C1 segment of cervical spinal cord (tissue), 14 donors: ENCODE data around the gene RNF123.

Source experiments
- DNase-seq, 14 donors: peaks; one replicate each; lab custom pipeline; 2025; lab: John Stamatoyannopoulos, UW

The RNF123 gene

DNA sequence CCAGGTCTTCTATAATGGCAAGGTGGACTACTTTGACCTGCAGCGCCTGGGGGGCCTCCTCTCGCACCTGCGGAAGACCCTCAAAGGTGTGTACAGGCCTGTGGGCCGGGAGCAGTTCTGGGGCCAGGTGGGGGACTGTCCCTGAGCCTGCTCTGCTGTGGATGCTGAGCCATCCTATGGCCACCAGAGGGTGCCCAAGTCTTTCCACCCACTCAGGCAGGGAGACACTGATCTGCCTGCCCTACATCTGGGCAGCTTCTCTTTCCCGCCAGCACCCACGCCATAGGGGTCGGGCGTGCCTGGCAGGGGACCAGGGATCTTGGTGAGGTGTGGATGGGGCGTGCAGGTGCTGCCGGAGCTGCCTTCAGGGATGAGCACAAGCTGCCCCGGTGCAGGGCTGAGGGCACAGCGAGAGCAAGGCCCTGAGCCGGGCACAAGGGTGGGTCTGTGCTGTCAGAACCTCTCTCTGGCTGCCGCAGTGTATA lies 14.1 kb downstream of the RNF123 start:
- peak in 5 of 14 donors; percentile 5 to 36 (median 10) for DNase-seq

DNA sequence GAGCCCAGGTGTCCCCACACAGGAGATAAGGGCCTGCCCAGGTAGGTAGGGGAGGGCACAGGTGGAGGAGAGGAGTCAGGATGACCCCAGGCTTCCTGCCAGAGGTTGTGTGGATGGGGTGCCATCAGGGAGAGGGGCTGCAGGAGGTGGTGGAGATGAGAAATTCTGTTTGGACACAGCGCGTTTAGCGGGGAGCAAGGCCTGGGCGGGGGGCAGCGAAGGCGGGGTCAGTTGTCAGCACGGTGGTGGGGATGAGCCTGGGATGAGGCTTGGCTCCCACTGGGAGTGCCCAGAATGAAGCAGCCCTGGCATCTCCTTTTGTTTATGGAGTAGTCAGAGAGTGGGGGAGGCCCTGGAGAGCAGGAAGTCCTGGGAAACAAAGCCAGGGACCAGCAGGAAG lies 14.6 kb downstream of the RNF123 start:
- no peak for DNase-seq

DNA sequence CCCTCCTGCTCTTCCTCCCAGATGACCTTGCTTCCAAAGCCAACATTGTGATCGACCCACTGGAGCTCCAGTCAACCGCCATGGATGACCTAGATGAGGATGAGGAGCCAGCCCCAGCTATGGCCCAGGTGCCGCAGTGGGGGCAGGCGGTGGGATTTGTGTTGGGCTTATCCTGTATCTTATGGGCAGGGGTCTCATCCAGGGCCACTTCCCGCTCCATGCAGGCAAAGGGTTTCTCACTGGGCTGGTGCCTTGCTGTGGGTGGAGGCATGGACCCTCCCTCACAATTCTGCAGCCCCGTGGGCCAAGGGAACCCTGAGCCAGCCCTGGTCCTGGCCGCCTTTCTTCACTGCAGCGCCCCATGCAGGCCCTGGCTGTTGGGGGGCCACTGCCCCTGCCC lies 15.3 kb downstream of the RNF123 start:
- no peak for DNase-seq

DNA sequence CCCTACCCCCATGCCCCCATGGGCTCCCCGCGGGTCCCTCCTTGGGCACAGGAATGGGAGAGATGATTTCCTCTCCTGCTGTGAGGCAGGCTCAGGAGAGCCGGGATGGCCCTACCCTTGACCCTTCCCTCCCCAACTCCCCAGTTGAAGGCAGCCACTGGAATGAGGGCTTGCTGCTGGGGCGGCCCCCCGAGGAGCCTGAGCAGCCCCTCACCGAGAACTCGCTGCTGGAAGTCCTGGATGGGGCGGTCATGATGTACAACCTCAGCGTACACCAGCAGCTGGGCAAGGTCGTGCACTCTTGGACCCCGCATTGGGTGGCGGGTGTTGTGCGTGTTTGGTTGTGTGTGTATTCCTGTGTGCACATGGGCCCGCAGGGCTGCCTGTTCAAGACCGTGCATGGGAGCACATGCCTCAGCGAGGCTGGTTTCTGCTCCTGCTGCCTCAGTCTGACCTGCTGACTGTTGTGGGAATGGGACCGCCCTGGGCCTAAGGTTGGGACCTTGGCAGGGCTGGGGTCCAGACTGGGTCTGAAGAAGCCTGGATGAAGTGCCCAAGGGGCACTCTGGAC lies 16.1 kb downstream of the RNF123 start:
- DNase-seq: no peak

DNA sequence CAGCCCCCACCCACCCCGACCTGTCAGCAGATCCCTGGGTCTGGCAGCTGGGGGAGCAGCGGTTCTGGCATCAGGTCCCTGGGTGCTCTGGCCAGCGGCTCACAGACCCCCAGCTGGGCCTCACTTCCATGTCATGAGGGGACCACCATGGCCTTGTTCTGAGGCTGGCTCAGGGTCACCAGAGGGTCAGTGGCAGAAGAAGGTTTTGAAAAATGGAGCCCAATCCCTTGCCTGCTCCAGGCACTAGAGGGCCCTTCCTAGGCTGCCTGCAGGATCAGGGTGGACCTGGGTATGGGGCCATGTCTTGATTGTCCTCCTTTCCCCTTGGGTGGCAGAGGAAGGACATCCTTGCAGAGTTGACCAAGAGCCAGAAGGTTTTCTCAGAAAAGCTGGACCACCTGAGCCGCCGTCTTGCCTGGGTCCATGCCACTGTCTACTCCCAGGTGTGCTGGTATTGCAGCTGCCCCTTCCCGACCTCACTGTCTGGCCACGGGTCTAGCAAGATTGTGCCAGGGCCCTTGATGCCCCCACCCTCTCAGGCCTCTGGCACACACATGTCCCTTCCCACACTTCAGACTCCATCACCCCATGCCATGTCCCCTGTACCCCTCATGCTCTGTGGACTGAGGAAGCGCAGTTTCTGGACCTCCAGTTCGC lies 17.2 kb downstream of the RNF123 start:
- DNase-seq: no peak

DNA sequence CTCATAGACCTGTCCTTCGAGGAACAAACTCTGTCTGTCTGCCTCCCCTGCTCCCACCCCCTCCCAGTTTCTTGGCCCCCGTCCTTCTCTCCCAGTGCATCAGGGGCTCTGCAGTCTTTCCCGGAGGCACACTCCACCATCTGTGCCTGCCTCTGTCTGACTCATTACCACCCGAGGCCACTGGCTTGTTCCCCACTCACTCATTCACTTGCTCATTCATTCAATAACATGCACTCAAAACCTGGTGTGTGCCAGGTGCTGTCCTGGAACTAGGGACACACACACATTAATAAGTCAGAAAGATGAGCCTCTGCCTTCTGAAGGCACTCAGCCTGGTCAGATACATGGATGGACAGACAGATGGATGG lies 17.7 kb downstream of the RNF123 start:
- no peak for DNase-seq

DNA sequence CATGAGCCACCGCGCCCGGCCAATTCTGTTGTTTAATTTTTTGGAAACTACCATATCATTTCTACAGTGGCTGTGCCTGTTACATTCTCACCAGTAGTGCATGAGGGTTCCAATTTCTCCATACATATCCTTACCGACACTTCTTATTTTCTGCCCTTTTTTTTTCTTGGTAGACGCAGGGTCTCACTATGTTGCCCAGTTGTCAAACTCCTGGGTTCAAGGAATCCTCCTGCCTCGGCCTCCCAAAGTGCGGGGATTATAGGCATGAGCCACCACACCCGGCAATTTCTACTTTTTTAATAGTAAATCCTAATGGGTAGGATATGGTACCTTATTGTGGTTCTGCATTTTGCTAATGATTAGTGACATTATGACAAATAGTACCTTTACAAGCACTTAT lies 20.5 kb downstream of the RNF123 start:
- DNase-seq: no peak

DNA sequence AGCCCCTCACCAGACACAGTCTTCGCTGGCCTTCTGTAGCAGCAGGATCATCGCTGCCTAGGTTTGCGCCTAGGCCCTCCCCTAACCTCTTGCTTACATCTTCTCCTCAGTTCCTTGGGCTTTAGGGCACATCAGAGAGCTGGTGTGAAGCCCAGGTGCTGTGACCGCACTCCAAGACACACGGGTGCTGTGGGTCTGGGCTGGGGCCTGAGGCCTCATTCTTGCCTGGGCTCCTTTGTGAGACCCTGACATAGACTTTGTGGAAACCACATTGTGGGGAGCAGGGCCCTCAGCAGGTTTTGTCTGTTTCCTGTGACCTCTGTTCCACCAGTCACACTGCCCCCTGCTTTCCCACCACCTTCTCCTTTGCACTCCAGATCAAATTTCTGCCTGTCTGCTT lies 22.1 kb downstream of the RNF123 start:
- DNase-seq: no peak

DNA sequence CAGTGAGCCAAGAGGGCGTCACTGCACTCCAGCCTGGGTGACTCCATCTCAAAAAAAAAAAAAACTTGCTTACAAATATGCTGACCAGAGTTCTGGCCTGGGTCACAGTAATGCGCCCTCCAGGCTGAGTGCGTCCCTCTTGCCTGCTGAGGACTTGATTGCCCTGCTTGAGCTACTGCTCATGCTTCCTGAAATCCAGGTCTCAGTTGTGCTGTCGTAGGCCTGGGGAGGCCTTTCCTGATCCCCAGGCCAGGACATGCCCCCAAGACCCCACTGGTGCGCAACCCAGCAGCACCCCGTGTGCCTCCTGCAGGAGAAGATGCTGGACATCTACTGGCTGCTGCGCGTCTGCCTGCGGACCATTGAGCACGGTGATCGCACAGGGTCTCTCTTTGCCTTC lies 22.8 kb downstream of the RNF123 start:
- no peak for DNase-seq

DNA sequence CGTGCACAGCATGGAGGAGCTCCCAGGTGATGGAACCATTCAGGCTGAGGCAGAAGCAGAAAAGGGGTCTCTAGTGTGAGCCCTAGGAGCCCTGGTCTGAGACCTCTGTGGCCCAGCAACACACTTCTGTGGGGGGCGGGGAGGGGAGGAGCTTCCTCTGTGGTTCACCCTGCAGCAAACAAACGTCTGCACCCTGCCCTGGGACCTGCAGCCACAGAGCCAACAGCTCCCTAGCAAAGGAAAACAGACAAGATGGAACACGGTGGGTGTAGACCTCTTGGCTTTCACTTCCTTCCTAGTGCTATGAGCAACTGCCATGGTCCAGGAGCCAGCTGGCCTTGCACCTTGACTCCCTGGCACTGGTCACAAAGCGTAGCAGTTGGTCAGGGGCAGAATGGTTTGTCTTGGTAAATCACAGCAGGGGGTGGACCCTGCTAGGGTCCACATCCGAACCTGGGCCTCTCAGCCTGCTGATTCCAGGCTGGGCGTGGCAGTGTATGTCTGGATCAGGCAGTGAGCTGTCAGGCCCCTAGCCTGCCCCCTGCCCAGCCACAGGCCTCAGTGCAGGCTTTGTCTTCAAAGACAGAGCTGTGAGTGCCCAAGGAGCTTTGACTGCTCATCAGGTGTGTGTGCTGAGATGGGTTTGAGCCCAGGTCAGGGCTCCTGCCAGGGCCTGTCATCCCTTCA lies 23.4 kb downstream of the RNF123 start:
- DNase-seq: no peak

DNA sequence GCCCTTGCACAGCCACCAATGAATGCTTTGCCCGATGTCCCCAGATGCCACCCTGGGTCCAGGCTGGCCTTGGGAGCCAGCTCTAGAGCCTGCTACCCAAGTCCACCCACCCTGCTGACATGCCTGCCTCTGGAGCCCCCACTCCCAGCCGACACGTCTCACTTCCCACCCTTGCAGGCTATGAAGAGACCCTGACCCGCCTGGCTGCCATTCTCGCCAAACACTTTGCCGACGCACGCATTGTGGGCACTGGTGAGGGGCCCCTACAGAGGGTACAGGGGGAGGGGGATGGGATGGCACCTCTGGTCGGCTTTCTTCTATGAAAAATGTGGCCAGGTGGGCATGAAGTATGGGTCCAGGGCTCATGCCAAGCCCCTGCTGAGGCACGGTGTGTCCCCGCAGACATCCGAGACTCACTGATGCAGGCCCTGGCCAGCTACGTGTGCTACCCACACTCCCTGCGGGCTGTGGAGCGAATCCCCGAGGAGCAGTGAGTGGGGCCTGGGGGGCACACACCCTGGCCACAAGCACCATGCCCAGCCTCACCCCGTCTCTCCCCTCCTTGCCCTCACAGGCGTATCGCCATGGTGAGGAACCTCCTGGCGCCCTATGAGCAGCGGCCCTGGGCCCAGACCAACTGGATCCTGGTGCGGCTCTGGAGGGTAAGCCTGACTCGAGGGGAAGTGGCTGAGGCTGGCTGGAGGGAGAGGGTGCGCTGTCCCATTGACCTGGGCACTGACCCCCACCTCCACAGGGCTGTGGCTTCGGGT lies 24.2 kb downstream of the RNF123 start:
- DNase-seq: no peak

DNA sequence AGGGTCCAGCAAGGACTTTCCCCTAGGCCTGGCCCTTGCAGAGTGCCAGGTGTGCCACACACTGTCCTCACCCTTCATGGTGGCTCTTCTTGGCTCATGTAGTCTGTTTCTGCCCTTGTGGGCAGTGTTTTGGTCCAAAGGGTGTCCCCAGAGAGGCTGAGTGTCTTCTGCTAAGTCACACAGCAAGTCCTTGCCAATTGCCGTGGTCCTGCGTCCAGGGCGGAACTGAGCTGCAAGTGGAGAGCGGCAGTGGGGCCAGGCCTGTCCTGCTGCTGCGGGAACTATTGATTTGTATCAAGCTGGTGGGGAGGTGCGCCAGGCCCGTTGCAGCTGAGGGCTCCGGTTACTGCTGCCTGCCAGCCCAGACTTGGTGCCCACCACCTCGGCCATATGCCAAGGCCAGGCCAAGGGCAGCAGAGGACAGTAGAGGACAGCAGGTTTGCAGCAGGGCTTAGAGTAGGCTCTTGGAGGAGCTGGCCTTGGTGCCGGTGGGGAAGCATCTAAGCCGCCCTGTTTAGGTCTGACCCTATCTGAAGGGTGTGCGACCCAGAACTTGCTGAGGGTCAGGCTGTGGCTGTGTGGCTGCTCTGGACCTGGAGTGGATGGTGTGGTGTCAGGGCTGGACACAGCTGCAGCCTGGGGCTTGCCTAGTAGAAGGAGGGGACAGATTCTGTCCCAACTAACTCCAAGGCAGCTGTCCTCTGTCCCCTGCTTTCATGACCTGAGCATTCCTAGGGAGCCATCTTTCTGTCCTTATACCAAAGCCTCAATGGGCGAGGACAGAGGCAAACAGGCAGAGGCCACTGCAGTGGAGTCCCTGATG lies 25.6 kb downstream of the RNF123 start:
- no peak for DNase-seq

DNA sequence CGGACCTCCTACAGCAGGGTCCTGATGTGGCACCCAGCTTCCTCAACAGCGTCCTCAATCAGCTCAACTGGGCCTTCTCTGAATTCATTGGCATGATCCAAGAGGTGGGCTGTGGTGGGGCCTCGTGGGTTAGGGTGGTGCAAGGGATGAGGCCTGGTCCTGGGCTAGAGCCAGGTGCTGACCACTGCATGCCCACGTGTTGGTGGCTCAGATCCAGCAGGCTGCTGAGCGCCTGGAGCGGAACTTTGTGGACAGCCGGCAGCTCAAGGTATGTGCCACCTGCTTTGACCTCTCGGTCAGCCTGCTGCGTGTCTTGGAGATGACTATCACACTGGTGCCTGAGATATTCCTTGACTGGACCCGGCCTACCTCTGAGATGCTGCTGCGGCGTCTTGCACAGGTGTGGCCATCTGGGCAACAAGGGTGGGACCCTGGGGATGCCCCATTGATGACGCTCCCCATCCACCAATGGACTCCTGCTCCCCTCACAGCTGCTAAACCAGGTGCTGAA lies 26.3 kb downstream of the RNF123 start:
- DNase-seq: no peak

DNA sequence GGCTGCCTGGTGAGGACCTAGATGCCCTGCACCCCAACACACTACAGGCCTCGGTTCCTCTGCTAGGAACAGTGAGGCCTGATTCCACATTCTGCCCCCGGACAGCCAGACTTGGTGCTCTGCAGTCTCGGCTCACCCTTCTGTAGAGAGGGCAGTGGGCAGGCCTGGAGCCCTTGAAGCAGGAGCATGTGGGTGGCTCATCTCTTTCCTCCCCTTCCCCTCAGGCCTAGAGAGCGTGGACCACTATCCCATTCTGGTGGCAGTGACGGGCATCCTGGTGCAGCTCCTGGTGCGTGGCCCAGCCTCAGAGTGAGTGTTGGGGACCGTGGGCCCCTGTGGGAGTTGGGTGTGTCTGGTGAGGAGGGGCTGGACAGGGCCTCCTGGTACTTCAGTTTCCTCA lies 26.8 kb downstream of the RNF123 start:
- no peak for DNase-seq

DNA sequence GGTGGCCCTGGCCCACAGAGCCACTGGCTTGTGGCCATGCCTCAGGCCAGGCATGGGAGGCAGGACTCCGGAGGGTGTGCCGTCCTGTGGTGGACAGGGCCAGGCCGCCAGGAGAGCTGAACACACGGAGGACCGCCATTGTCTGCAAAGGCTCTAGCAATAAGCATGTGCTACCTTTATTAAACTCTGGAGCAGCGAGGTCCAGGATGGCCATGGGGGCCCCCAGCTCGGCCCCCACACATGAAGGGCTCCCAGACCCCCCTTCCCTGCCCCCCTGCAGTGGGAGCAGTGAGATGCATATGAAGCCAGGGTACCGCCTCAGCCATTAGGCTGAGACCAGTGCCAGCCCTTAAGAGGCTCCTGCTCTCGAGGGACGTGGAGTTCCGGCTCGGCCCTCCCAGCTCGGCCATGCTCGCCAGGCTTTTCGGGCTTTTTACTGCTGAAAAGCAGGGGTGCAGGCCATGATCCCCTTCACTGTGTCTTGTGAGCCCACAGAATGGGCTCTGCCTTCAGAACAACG lies 27.4 kb downstream of the RNF123 start:
- no peak for DNase-seq

DNA sequence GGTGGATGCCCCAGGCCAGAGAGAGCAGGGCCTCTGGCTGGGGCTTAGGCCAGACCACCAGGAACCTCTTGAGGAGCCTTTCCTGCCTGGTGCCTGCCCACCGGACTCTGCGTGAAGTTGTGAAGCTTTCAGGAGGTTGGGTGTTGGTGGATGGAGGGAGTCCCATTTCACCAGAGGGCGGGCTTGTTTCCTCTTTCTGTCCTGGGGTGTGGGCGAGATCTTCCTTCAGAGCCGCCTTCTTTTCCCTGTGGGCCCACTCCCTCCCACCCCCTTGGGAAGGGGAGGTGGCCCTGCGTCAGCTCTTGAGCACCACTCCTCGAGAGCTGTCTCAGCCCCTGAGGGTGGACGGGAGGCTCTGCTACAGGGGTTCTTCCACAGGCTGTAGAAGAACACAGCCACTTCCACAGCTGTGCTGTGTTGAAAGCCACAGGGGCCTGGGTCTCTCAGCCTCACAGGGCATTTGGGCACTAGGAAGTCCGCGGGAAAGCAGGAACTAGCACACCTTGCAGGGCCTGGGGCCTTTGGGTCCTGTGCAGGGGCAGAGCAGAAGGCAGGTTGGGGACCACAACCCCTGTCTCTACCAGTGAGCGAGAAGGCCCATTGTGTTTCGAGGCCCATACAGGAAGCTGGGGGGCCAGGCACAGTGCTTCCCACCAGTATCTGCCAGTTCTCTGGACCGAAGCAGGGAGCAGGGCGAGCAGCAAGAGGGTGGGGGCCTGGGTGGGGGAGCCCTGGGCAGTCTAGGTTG lies 28.0 kb downstream of the RNF123 start:
- DNase-seq: no peak

DNA sequence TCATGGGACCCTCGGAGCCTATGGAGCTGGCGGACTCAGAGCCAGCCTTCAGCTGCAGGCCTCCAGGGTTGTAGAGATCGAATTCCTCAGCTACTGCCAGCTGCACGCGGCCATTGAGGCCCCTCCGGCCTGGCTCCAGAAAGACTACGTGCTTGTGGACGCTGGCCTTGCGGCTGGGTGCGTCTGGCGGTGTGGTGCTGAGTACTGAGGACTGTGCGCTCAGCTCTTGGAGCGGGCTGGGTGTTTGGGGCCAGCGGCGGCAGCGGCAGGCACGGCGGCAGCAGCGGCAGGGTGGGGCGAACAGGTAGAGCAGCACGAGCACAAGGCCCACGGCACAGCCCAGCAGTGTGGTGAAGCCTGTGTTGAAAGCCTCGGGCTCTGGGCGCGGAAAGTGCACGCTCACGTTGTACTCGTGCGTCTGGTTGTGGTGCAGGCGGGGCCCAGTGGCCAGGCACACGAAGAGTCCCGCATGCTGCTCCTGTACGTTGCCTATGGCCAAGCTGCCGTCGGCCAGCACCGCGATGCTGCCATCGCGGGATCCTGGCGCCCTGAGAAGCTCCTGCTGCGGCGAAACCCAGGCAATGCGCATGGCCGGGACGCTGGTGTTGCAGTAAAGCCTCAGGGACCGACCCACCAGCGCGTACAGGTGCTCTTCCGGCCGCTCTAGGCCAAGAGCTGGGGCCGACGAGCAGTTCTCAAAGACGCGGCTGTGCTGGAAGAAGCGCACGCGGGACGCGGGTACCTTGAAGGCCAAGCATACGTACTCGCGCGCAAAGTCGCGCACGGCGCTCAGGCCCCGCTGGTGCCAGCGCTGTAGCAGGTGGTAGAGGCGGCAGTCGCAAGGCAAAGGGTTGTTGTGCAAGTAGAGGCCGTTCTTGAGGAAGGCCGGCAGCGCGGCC lies 28.9 kb downstream of the RNF123 start:
- no peak for DNase-seq

DNA sequence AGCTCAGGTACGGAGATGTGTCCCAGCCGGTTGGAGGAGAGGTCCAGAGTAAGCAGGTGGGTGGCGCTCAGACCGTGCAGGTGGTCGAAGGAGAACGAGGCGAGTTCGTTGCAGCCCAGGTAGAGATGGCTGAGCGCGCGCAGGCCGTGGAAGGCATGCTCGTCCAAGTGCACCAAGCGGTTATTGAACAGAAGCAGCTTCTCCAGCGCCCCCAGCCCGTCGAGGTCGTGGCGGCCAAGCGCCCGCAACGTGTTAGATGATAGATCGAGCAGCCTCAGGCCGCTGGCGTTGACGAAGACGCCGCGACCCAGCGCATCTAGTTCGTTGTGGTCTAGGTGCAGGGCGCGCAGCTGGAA lies 29.5 kb downstream of the RNF123 start:
- DNase-seq: no peak

DNA sequence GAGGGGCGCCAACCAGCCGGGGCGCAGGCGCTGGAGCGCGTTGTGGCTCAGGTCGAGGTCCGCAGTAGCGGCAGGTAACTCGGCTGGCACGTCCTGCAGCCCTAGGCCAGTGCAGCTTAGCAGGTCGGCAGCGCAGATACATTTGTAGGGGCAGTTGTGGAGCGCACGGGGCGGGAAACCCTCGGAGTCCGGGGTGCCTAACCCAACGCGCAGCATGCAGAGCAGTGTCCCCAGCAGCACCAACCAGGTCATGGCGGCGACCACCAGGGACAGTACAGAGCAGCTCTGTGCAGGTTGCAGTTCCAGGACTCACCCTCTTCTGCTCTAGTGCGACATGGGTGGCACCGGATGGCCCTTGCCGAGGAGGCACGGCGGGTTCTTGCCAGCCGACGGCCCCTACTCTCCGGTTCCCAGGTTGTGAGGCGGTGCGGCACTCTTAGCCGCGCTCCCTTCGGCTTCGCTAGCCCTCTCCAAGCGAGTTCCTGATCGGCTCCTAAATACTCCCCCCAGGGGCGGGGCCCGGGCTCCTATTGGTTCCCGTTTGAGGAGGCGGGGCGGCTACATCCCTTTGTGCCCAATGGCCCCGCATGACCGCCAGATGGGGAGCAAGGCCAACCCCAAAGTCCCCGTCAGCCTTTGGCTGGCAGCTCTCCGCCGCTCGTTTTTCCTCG lies 30.0 kb downstream of the RNF123 start, which contains the start of gene AMIGO3:
AMIGO3 (minus strand) TSS at position 471 of the 671 bp plus-strand sequence; CDS start at position 252, 219 bp downstream.
- DNase-seq: peak; percentile 47 to 94 (median 86)
